ENCODE results near the gene RNF149. TPM values are rescaled to one million over a fixed set of nuclear protein-coding genes. Genes with fewer than 3 reads are reported as not detected.
A peak's percentile ranks its signal among the peaks of the same experiment; 100 is the strongest.
"Not testable (repeated sequence)": the region's sequence is repeated elsewhere in the genome, so short reads cannot be mapped to it uniquely, and the experiment has no call there.

RNF149 gene
- total RNA-seq, 5 donors from 2014 or later (not counting 1 experiment from before 2014, with no cell fraction given): 114 to 139 (median 123) TPM

DNA sequence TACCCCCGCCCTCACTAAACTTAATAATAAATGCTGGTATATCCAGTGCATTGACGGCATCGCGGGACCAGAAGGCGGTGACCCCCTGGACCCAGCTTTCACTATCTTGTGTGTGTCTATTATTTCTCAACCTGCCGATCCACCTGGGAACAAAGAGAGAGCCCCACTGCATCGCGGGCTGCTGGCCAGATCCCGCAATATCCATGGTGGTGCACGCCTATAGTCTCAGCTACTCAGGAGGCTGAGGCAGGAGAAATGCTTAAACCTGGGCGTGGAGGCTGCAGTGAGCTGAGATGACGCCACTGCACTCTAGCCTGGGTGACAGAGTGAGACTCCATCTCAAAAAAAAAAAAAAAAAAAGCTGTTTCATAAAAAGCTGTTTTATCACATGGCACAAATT, 63.6 kb downstream of the RNF149 start:
- H3K9me3 ChIP-seq; H3K4me3 ChIP-seq (ENCODE audit: control insufficient read depth in 1 of 2, extremely low read depth in 1 of 2, low read length in 1 of 2); H3K27ac ChIP-seq (ENCODE audit: low read length); H3K27ac Mint-ChIP-seq; H3K4me1 ChIP-seq (ENCODE audit: control insufficient read depth in 1 of 2, extremely low read depth in 1 of 2, insufficient read depth in 2 of 2, low read length in 2 of 2); H3K36me3 Mint-ChIP-seq; ATAC-seq (replicated peaks in 1 of 4); H3K4me3 Mint-ChIP-seq; H3K27me3 ChIP-seq (replicated peaks in 1 of 2; ENCODE audit: control insufficient read depth in 2 of 2, extremely low read depth in 1 of 2, insufficient read depth in 2 of 2, low read length in 1 of 2); DNase-seq; H3K36me3 ChIP-seq (ENCODE audit: control insufficient read depth in 2 of 2, extremely low read depth in 1 of 2, insufficient read depth in 1 of 2, low read length in 1 of 2); H3K9me3 Mint-ChIP-seq; H3K27me3 Mint-ChIP-seq; CTCF ChIA-PET: not testable (repeated sequence)
- H3K4me1 Mint-ChIP-seq: peaks cover 3 to 12% (median 5%) of the 10 kb centered on the region in 3 donors
- 94% methylated on average over 7 of the region's 12 CpGs for WGBS (ENCODE audit: insufficient coverage)
- POLR2A ChIA-PET: interaction anchor here in 1 of 2 donors (0.6 kb wide), 1 partner anchor 30 kb away, joined by 4 read pairs; no protein-coding TSS in a partner anchor

DNA sequence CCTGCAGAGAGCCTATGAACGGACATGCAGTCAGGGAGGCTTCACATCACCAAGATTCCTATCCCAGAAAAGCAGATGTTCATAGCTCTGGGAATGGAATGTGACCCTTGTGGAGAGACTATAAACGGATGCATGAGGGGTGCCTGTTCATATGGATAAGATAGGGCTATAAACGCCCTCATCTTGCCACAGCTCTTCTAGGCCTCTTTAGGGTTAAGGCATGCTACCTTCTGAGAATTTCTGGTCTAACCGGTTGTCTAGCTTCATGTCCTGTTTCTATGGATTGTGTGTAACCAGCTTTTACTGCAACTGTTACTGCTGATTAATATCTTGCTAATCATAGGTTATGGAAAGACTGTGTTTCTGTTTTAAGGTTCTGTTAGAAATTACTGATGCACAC, 64.1 kb downstream of the RNF149 start:
- DNase-seq; H3K4me1 ChIP-seq (ENCODE audit: control insufficient read depth in 1 of 2, extremely low read depth in 1 of 2, insufficient read depth in 2 of 2, low read length in 2 of 2); ATAC-seq (replicated peaks in 1 of 4); H3K4me3 ChIP-seq (ENCODE audit: control insufficient read depth in 1 of 2, extremely low read depth in 1 of 2, low read length in 1 of 2); H3K27me3 Mint-ChIP-seq; H3K9me3 Mint-ChIP-seq; H3K27ac ChIP-seq (ENCODE audit: low read length); H3K4me3 Mint-ChIP-seq; POLR2A ChIA-PET; H3K27me3 ChIP-seq (replicated peaks in 1 of 2; ENCODE audit: control insufficient read depth in 2 of 2, extremely low read depth in 1 of 2, insufficient read depth in 2 of 2, low read length in 1 of 2); CTCF ChIA-PET; H3K9me3 ChIP-seq; H3K36me3 Mint-ChIP-seq; H3K27ac Mint-ChIP-seq; H3K36me3 ChIP-seq (ENCODE audit: control insufficient read depth in 2 of 2, extremely low read depth in 1 of 2, insufficient read depth in 1 of 2, low read length in 1 of 2): not testable (repeated sequence)
- H3K4me1 Mint-ChIP-seq: peaks cover 3 to 12% (median 5%) of the 10 kb centered on the region in 3 donors
- WGBS (ENCODE audit: insufficient coverage): no CpG with 5 or more reads among the region's 4 CpGs

DNA sequence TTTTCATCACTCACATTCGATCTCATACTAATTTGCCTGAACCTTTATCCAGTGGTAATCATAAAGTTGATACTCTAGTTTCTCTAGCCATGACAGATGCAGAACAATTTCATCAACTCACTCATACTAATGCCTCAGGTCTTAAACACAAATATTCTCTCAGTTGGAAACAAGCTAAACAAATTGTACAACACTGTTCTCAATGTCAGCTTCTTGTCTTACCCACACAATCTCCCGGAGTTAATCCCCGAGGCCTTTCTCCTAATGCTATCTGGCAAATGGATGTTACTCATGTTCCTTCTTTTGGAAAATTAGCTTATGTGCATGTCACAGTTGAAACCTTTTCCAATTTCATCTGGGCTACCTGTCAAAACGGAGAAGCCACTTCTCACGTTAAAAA, 67.3 kb downstream of the RNF149 start:
- Histone ChIP-seq H3K9me3 (no peaks in the 10 kb centered on the region), H3K27me3 (replicated peaks in 1 of 2; ENCODE audit: control insufficient read depth in 2 of 2, extremely low read depth in 1 of 2, insufficient read depth in 2 of 2, low read length in 1 of 2) (no peaks in the 10 kb centered on the region), H3K4me1 (ENCODE audit: control insufficient read depth in 1 of 2, extremely low read depth in 1 of 2, insufficient read depth in 2 of 2, low read length in 2 of 2) (no peaks in the 10 kb centered on the region), H3K27ac (ENCODE audit: low read length) (no peak overlapping the region), H3K36me3 (ENCODE audit: control insufficient read depth in 2 of 2, extremely low read depth in 1 of 2, insufficient read depth in 1 of 2, low read length in 1 of 2) (no peaks in the 10 kb centered on the region), H3K4me3 (ENCODE audit: control insufficient read depth in 1 of 2, extremely low read depth in 1 of 2, low read length in 1 of 2) (no peak overlapping the region)
- no peaks in the 10 kb centered on the region for H3K27me3 Mint-ChIP-seq
- ChIA-PET CTCF (interaction anchor here (0.6 to 0.9 kb wide), 4 partner anchors 11 to 1115 kb away, joined by 3 to 5 read pairs (median 4); no protein-coding TSS in a partner anchor), POLR2A (no interaction called here)
- no peak overlapping the region for H3K4me3 Mint-ChIP-seq
- H3K27ac Mint-ChIP-seq: no peak overlapping the region
- peaks cover 3% of the 10 kb centered on the region for H3K36me3 Mint-ChIP-seq
- DNase-seq (no peak), ATAC-seq (replicated peaks in 1 of 4) (no peak)
- peaks cover 3 to 12% (median 5%) of the 10 kb centered on the region in 3 donors for H3K4me1 Mint-ChIP-seq
- H3K9me3 Mint-ChIP-seq: no peaks in the 10 kb centered on the region
- whole genome bisulfite sequencing (ENCODE audit: insufficient coverage): 71% methylated on average over 3 of the region's 5 CpGs

DNA sequence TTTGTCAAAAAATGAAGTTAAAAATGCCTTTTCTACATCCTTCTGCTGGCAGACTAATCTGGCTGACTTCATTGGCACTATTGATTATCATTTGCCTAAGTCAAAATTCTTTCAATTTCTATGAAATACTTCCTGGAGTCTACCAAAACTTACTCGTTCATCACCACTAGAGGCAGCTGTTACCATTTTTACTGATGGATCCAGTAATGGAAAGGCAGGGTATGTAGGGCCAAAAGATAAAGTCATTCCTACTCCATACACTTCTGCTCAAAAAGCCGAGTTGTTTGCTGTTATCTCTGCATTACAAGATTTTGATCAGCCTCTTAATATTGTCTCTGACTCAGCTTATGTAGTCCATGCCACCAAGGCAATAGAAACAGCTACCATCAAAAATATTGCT, 67.8 kb downstream of the RNF149 start:
- H3K27ac ChIP-seq (ENCODE audit: low read length); H3K27me3 Mint-ChIP-seq; H3K4me3 ChIP-seq (ENCODE audit: control insufficient read depth in 1 of 2, extremely low read depth in 1 of 2, low read length in 1 of 2); ATAC-seq (replicated peaks in 1 of 4); H3K27ac Mint-ChIP-seq; H3K36me3 ChIP-seq (ENCODE audit: control insufficient read depth in 2 of 2, extremely low read depth in 1 of 2, insufficient read depth in 1 of 2, low read length in 1 of 2); H3K27me3 ChIP-seq (replicated peaks in 1 of 2; ENCODE audit: control insufficient read depth in 2 of 2, extremely low read depth in 1 of 2, insufficient read depth in 2 of 2, low read length in 1 of 2); H3K4me1 ChIP-seq (ENCODE audit: control insufficient read depth in 1 of 2, extremely low read depth in 1 of 2, insufficient read depth in 2 of 2, low read length in 2 of 2); POLR2A ChIA-PET; H3K4me3 Mint-ChIP-seq; H3K9me3 Mint-ChIP-seq; H3K9me3 ChIP-seq; H3K36me3 Mint-ChIP-seq: not testable (repeated sequence)
- CTCF ChIA-PET: interaction anchor here (0.6 to 0.9 kb wide), 4 partner anchors 11 to 1116 kb away, joined by 3 to 5 read pairs (median 4); no protein-coding TSS in a partner anchor
- WGBS (ENCODE audit: insufficient coverage): no CpG with 5 or more reads among the region's 2 CpGs
- peak in 1 of 35 experiments; percentile 42 for DNase-seq
- peaks cover 3 to 12% (median 5%) of the 10 kb centered on the region in 3 donors for H3K4me1 Mint-ChIP-seq

DNA sequence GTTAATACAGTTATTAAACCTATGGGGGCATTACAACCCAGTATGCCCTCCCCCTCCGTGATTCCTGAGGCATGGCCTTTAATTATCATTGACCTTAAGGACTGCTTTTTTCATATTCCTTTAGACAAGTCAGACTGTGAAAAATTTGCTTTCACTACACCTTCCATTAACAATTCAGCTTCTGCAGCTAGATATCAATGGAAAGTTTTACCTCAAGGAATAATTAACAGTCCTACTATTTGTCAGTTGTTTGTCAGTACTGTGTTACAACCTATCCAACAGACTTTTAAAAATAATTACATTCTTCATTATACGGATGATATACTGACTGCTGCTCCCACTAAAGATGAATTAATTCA, 68.8 kb downstream of the RNF149 start:
- H3K4me3 Mint-ChIP-seq; H3K36me3 Mint-ChIP-seq; H3K9me3 Mint-ChIP-seq; ATAC-seq (replicated peaks in 1 of 4); H3K4me3 ChIP-seq (ENCODE audit: control insufficient read depth in 1 of 2, extremely low read depth in 1 of 2, low read length in 1 of 2); H3K27me3 Mint-ChIP-seq; H3K27ac ChIP-seq (ENCODE audit: low read length); DNase-seq; POLR2A ChIA-PET; H3K27ac Mint-ChIP-seq; H3K9me3 ChIP-seq; CTCF ChIA-PET; H3K4me1 ChIP-seq (ENCODE audit: control insufficient read depth in 1 of 2, extremely low read depth in 1 of 2, insufficient read depth in 2 of 2, low read length in 2 of 2); H3K27me3 ChIP-seq (replicated peaks in 1 of 2; ENCODE audit: control insufficient read depth in 2 of 2, extremely low read depth in 1 of 2, insufficient read depth in 2 of 2, low read length in 1 of 2); H3K36me3 ChIP-seq (ENCODE audit: control insufficient read depth in 2 of 2, extremely low read depth in 1 of 2, insufficient read depth in 1 of 2, low read length in 1 of 2): not testable (repeated sequence)
- H3K4me1 Mint-ChIP-seq: peaks cover 3 to 12% (median 5%) of the 10 kb centered on the region in 3 donors
- WGBS (ENCODE audit: insufficient coverage): 82% methylated on average over 2 of the region's 2 CpGs

DNA sequence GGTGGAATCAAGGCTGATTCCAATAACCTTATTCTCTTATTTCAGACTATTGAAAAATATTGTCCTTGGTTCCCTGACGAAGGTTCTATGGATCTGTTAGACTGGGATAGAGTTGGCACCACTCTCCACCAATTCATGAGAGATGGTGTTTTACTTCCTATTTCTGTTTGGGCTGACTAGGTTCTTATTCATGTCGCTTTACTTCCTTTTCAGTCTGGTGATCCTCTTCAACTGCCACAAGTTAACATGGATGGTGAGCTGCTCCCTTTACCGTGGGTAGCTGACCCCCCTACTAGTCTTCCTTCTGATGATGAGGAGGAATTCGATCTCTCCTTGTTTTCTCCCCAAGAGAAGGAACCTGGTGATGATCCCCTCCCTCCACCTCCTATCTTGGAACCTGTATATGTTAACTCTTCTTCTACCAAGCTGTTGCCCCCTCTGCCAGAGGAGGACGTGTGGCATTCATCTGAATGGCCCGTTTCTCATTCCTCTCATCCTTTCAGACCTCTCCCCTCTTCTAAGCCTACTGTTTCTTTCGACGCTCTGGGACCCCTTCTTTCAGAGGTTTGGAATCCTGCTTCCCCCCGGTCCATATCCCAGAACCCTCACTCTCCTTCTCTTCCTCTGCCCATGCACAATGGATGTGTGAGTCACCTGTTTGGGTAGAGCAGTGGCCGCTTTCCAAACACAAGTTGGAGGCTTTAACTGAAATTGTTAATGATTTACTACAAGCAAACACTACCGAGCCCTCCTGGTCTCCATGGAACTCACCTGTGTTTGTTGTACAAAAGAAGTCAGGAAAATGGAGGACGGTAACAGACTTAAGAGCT, 69.4 kb downstream of the RNF149 start:
- Mint-ChIP-seq H3K9me3 (no peaks in the 10 kb centered on the region), H3K4me3 (no peak overlapping the region), H3K36me3 (peaks cover 3% of the 10 kb centered on the region), H3K4me1 (peaks cover 3 to 12% (median 5%) of the 10 kb centered on the region in 3 donors), H3K27ac (no peak overlapping the region), H3K27me3 (no peaks in the 10 kb centered on the region)
- Histone ChIP-seq H3K9me3 (no peaks in the 10 kb centered on the region), H3K27ac (ENCODE audit: low read length) (no peak overlapping the region), H3K27me3 (replicated peaks in 1 of 2; ENCODE audit: control insufficient read depth in 2 of 2, extremely low read depth in 1 of 2, insufficient read depth in 2 of 2, low read length in 1 of 2) (no peaks in the 10 kb centered on the region), H3K4me1 (ENCODE audit: control insufficient read depth in 1 of 2, extremely low read depth in 1 of 2, insufficient read depth in 2 of 2, low read length in 2 of 2) (no peaks in the 10 kb centered on the region), H3K36me3 (ENCODE audit: control insufficient read depth in 2 of 2, extremely low read depth in 1 of 2, insufficient read depth in 1 of 2, low read length in 1 of 2) (no peaks in the 10 kb centered on the region), H3K4me3 (ENCODE audit: control insufficient read depth in 1 of 2, extremely low read depth in 1 of 2, low read length in 1 of 2) (no peak overlapping the region)
- DNase-seq (no peak), ATAC-seq (replicated peaks in 1 of 4) (no peak)
- POLR2A ChIA-PET: no interaction called here
- 87% methylated on average over 2 of the region's 12 CpGs for WGBS (ENCODE audit: insufficient coverage)
- CTCF ChIA-PET: no interaction called here

All from T-cell (primary cell).